ENCODE results near the gene TBXT. TPM values are rescaled to one million over a fixed set of nuclear protein-coding genes. Genes with fewer than 3 reads are reported as not detected.

Gene TBXT
- total RNA-seq, 3 donors from 2014 or later = not detected

DNA sequence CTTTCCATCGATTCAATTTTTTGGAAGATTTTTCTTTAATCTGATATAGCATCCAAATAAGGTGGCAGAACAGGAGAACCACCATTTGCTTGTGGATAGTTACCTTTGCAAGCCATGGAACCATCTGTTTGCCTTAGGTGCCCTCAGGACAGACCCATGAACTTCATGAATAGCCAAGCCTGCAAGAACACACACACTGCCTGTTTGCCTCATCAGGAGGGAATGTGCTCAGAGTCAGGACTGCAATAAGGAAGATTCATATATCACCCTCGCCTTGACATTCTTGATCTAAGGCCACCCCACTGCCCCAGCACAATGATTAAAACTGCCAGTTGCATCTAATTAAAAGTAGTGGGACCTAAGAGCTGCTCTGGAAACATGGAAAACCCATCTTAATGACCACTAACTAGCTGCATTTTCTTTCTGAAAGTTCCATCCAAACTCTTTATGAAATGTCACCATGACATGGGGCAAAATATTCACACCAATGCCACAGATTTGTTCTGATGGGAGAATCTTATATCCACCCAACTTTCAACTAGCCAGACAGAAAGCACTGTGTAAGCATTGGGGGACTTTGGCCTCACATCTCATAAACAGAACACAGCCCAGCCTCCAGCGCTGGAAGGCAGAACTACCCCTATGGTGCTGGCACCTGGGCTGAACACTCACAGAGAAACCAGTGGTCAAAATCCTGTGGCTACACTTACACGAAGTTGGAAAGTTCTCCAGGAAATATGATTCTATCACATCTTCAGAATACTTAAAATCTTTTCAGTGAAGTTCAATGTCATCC lies 48.3 kb downstream of the TBXT start:
- intact Hi-C loops (cut with DNase I, micrococcal nuclease) = no loop called here
- DNase-seq (no peak), ATAC-seq (peak; percentile 64)
- peaks cover 8% of the 10 kb centered on the region for H3K9me3 ChIP-seq
- H3K4me1 ChIP-seq (ENCODE audit: low read depth) = no peaks in the 10 kb centered on the region
- H3K4me3 ChIP-seq = no peak overlapping the region
- TF ChIP-seq, protein P1, sequence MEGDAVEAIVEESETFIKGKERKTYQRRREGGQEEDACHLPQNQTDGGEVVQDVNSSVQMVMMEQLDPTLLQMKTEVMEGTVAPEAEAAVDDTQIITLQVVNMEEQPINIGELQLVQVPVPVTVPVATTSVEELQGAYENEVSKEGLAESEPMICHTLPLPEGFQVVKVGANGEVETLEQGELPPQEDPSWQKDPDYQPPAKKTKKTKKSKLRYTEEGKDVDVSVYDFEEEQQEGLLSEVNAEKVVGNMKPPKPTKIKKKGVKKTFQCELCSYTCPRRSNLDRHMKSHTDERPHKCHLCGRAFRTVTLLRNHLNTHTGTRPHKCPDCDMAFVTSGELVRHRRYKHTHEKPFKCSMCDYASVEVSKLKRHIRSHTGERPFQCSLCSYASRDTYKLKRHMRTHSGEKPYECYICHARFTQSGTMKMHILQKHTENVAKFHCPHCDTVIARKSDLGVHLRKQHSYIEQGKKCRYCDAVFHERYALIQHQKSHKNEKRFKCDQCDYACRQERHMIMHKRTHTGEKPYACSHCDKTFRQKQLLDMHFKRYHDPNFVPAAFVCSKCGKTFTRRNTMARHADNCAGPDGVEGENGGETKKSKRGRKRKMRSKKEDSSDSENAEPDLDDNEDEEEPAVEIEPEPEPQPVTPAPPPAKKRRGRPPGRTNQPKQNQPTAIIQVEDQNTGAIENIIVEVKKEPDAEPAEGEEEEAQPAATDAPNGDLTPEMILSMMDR (IDR thresholded peaks at IDR 0.05) = no peak
- H3K36me3 ChIP-seq (ENCODE audit: low read depth) = no peaks in the 10 kb centered on the region

DNA sequence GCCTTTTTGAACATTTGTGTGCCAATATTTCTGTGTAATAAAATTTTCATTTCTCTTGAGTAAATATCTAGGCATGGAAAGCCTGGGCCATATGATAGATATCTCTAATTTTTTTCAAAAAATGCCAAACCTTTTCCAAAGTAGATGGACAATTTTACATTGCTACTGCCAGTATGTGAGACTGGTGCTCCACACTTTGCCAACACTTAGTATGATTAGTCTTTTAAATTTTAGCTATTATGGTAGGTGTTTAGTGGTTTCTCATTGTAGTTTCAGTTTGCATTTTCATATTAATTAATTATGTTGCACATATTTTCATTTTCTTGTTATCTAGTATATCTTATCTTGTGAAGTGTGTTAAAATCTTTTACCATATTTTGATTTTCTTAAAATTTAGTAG lies 52.0 kb downstream of the TBXT start:
- Histone ChIP-seq H3K9me3 (peaks cover 8% of the 10 kb centered on the region), H3K36me3 (ENCODE audit: low read depth) (no peaks in the 10 kb centered on the region), H3K4me3 (no peak overlapping the region), H3K4me1 (ENCODE audit: low read depth) (no peaks in the 10 kb centered on the region)
- intact Hi-C loops (cut with DNase I, micrococcal nuclease) = no loop called here
- ATAC-seq (no peak), DNase-seq (no peak)
- TF ChIP-seq, protein P1 (IDR thresholded peaks at IDR 0.05) = no peak

DNA sequence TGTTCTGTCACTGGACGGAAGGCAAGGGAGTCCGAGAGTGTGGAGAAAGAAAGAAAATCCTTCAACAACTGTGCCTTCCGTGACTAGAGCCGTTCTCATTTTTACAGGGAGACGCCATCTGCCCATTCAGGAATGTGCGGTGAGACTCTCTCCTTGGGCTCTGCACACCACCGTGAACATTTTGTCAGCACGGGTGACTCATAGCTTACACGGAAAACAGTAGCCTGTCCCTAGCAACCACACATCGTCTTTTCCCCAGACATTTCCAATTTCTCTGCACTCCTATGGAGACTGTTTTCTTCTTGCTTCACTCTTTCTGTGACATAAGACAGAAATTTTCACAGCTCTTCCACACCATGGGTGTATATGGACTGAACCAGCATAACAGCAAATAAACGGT lies 55.1 kb downstream of the TBXT start:
- no peaks in the 10 kb centered on the region for H3K4me1 ChIP-seq (ENCODE audit: low read depth)
- ATAC-seq (no peak), DNase-seq (no peak)
- H3K9me3 ChIP-seq = peaks cover 8% of the 10 kb centered on the region
- intact Hi-C loops (cut with DNase I, micrococcal nuclease) = no loop called here
- no peaks in the 10 kb centered on the region for H3K36me3 ChIP-seq (ENCODE audit: low read depth)
- H3K4me3 ChIP-seq = no peak overlapping the region
- TF ChIP-seq, protein P1 (IDR thresholded peaks at IDR 0.05) = no peak

DNA sequence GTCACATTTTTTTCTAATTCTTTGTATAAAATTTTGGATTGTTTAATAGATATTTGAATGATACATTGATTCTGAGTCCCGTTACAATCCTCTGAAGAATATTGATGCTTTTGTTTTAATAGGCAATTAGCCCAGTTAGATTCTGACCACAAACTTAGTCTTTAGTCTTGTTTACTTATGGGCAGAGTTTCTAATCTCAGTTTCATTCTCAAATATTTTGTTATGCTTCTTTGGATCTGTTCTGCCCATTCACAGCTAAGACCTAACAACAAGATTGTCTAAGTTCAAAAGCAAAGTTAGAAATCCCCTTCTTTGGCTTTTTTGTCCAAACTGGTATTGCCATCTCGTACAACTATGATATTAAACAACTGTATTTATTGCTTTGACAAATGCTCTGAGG lies 58.0 kb downstream of the TBXT start:
- Histone ChIP-seq H3K4me1 (ENCODE audit: low read depth) (no peaks in the 10 kb centered on the region), H3K36me3 (ENCODE audit: low read depth) (no peaks in the 10 kb centered on the region), H3K9me3 (no peaks in the 10 kb centered on the region), H3K4me3 (no peak overlapping the region)
- ATAC-seq = no peak
- intact Hi-C loops (cut with DNase I, micrococcal nuclease) = no loop called here
- TF ChIP-seq, protein P1 (IDR thresholded peaks at IDR 0.05) = no peak
- DNase-seq = no peak

Other genes starting within 250 kb of the TBXT start
- under 1 TPM in 1 of 3 donors, not detected in 2; 0.13 TPM for gene PRR18, start 140.5 kb upstream of the TBXT start, total RNA-seq
- 10 to 100 TPM; 40.4 to 67.5 (median 53.3) TPM for gene SFT2D1, start 174.7 kb upstream of the TBXT start, total RNA-seq
- 100 to 1,000 TPM in 2 of 3 donors, 10 to 100 TPM in 1; 75.0 to 139 (median 117) TPM for gene MPC1, start 215.1 kb upstream of the TBXT start, total RNA-seq